ENCODE results near the gene CMTM5. TPM values are rescaled to one million over a fixed set of nuclear protein-coding genes. Genes with fewer than 3 reads are reported as not detected.

CMTM5 gene
- 4.3 and 6.9 TPM in 2 replicates for total RNA-seq (ENCODE audit: low replicate concordance)

DNA sequence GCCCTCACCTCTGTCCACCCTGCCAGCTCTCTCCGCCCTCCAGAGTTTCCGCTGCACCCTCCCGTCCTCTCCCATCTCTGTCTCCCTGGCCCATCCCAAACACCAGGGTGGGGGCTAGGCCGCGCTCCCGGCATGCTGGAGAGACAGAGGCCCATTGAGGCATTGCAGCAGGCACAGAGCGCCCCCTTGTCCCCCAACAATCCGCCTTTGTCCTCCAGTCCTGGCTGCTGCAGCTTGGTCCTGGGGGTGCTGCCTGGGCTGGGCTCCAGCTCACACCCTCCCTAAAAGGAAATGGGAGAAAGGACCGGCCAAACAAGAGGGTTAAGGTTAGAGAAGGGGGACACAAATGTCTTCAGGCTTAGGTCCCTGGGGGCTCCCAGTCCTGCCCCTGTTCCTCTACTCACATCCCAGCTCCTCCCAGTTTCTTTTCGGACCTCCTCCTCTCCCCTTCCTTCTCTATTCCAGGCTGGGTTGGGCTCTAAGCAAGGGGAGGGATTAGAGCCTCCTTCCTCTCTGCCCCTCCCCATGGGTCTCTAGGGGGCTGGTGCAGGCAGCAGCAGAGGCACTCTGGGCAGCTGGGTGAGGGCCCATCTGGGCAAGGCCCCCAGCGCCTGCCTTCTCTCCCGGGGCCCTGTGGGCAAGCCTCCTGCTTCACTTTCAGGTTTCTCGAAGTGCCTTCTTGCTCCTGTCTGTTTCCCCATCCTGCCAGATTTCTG, at the start of gene CMTM5:
Gene CMTM5, plus strand, starts transcription at position 565 of the 716 bp plus-strand sequence. CDS start 206 bp downstream, outside the sequence.
- no peaks in the 10 kb centered on the region for H3K79me2 ChIP-seq (ENCODE audit: low read depth)
- peak within 1 kb of the TSS; percentile 37 for H3K27ac ChIP-seq
- H3K36me3 ChIP-seq: no peaks in the 10 kb centered on the region
- peak within 1 kb of the TSS; percentile 59 for H3K4me3 Mint-ChIP-seq
- no peaks in the 10 kb centered on the region for H3K36me3 Mint-ChIP-seq
- H3K4me3 ChIP-seq: peak within 1 kb of the TSS; percentile 21
- H3K9me3 Mint-ChIP-seq: no peaks in the 10 kb centered on the region
- no peaks in the 10 kb centered on the region for H3K9me3 ChIP-seq (ENCODE audit: low read depth)
- peak within 1 kb of the TSS; percentile 71 for H3K4me2 ChIP-seq
- no peaks in the 10 kb centered on the region for H4K20me1 ChIP-seq (ENCODE audit: low read depth)
- peaks cover 12% of the 10 kb centered on the region for H3F3A ChIP-seq (ENCODE audit: low read depth)
- peak within 1 kb of the TSS; percentile 89 for H2AFZ ChIP-seq (replicated peaks)
- DNase-seq (ENCODE audit: low spot score): peak; percentile 81
- peaks cover 8% of the 10 kb centered on the region for H3K27me3 Mint-ChIP-seq (ENCODE audit: insufficient read depth, low read depth)
- H3K9ac ChIP-seq: no peak within 1 kb of the TSS
- no peaks in the 10 kb centered on the region for H3K27me3 ChIP-seq
- peak within 1 kb of the TSS; percentile 85 for H3K27ac Mint-ChIP-seq
- peaks cover 13% of the 10 kb centered on the region for H3K4me1 ChIP-seq
- no peak for TF ChIP-seq EZH2phosphoT487 (IDR thresholded peaks at IDR 0.05)
- peak; percentile 14 for TF ChIP-seq CTCF (IDR thresholded peaks at IDR 0.05)
- peaks cover 26% of the 10 kb centered on the region for H3K4me1 Mint-ChIP-seq

DNA sequence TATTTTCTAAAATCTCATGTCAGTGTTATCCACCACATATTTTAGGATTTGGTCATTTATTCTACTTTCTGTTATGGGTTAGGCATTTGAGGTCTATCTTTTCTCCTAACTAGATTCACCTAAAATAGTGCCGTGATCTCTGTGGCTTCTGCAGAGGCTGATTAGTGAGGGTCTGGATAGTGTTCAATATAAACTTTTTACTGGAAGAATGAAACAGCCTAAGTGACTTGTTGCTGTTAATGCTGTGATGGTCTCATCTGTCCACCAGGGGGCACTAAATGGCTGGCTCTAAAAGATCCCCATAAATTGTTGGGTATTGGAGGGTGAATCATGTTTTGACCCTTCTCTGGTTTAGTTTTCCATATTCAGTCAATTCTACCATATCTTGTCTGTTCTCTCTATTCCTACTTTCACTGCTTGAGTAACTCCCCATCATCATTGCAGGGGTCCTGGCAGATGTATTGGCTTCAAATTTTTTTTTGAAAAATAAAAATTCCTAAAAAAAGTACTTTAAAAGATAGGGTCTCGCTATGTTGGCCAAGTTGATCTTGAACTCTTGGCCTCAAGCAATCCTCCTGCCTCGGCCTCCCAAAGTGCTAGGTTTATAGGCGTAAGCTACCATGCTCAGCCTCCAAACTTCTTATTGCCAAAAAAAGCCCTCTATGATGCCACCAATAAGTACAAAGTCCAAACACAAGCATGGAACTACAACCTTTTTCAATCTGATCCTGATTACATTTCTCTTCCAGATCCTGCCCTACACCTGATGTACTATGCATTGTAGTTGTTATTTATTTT, 48.7 kb upstream of the CMTM5 start:
- H3K9me3 Mint-ChIP-seq: no peaks in the 10 kb centered on the region
- H3K36me3 Mint-ChIP-seq: peaks cover 12% of the 10 kb centered on the region
- peaks cover 9% of the 10 kb centered on the region for H3K36me3 ChIP-seq
- peaks cover 17% of the 10 kb centered on the region for H4K20me1 ChIP-seq (ENCODE audit: low read depth)
- no peak overlapping the region for H3K27ac Mint-ChIP-seq
- no peak overlapping the region for H3K4me3 Mint-ChIP-seq
- peaks cover 6% of the 10 kb centered on the region for H3K27me3 Mint-ChIP-seq (ENCODE audit: insufficient read depth, low read depth)
- H3K4me3 ChIP-seq: no peak overlapping the region
- no peak overlapping the region for H2AFZ ChIP-seq (replicated peaks)
- H3K4me2 ChIP-seq: no peak overlapping the region
- H3K9ac ChIP-seq: no peak overlapping the region
- H3K9me3 ChIP-seq (ENCODE audit: low read depth): no peaks in the 10 kb centered on the region
- no peak overlapping the region for H3K27ac ChIP-seq
- TF ChIP-seq EZH2phosphoT487 (IDR thresholded peaks at IDR 0.05) (no peak), CTCF (IDR thresholded peaks at IDR 0.05) (peak; percentile 96), EZH2 (IDR thresholded peaks at IDR 0.05) (no peak)
- H3K79me2 ChIP-seq (ENCODE audit: low read depth): peaks cover 11% of the 10 kb centered on the region
- DNase-seq (ENCODE audit: low spot score): peak; percentile 81
- peaks cover 47% of the 10 kb centered on the region for H3F3A ChIP-seq (ENCODE audit: low read depth)
- peaks cover 4% of the 10 kb centered on the region for H3K4me1 Mint-ChIP-seq
- peaks cover 10% of the 10 kb centered on the region for H3K4me1 ChIP-seq
- no peaks in the 10 kb centered on the region for H3K27me3 ChIP-seq

GRCh38 chr14:23335623-23336022, 41.2 kb upstream of the CMTM5 start:
- H3K9me3 ChIP-seq (ENCODE audit: low read depth): peaks cover 14% of the 10 kb centered on the region
- H3K4me1 ChIP-seq: no peaks in the 10 kb centered on the region
- H3K4me2 ChIP-seq: no peak overlapping the region
- no peaks in the 10 kb centered on the region for H3F3A ChIP-seq (ENCODE audit: low read depth)
- Mint-ChIP-seq H3K4me1 (no peaks in the 10 kb centered on the region), H3K27ac (no peak overlapping the region), H3K27me3 (ENCODE audit: insufficient read depth, low read depth) (peaks cover 6% of the 10 kb centered on the region), H3K4me3 (no peak overlapping the region), H3K9me3 (peaks cover 21% of the 10 kb centered on the region), H3K36me3 (no peaks in the 10 kb centered on the region)
- H3K4me3 ChIP-seq: no peak overlapping the region
- no peak overlapping the region for H3K27ac ChIP-seq
- no peaks in the 10 kb centered on the region for H4K20me1 ChIP-seq (ENCODE audit: low read depth)
- DNase-seq (ENCODE audit: low spot score): no peak
- H2AFZ ChIP-seq (replicated peaks): no peak overlapping the region
- no peak overlapping the region for H3K9ac ChIP-seq
- no peak for TF ChIP-seq CTCF (IDR thresholded peaks at IDR 0.05)
- TF ChIP-seq EZH2phosphoT487 (IDR thresholded peaks at IDR 0.05): no peak
- TF ChIP-seq EZH2 (IDR thresholded peaks at IDR 0.05): no peak
- no peaks in the 10 kb centered on the region for H3K27me3 ChIP-seq
- H3K36me3 ChIP-seq: no peaks in the 10 kb centered on the region
- no peaks in the 10 kb centered on the region for H3K79me2 ChIP-seq (ENCODE audit: low read depth)
